Hematopoietic multipotent progenitor cell treated with erythropoietin and hydrocortisone succinate and interleukin-3 and kit ligand, for 8 days (in vitro differentiated cells): ENCODE results near the gene FOXE3.
"Not testable (repeated sequence)": the region's sequence is repeated elsewhere in the genome, so short reads cannot be mapped to it uniquely, and the experiment has no call there.

Experiments
- DNase-seq: peaks from one replicate; pipeline ENCODE4 v3.0.0-alpha.2; 2015

FOXE3 gene

GRCh38 chr1:47450606-47451005 is 34.5 kb downstream of the FOXE3 start:
- DNase-seq, result no peak

GRCh38 chr1:47452426-47452825 is 36.3 kb downstream of the FOXE3 start:
- DNase-seq, result no peak

DNA sequence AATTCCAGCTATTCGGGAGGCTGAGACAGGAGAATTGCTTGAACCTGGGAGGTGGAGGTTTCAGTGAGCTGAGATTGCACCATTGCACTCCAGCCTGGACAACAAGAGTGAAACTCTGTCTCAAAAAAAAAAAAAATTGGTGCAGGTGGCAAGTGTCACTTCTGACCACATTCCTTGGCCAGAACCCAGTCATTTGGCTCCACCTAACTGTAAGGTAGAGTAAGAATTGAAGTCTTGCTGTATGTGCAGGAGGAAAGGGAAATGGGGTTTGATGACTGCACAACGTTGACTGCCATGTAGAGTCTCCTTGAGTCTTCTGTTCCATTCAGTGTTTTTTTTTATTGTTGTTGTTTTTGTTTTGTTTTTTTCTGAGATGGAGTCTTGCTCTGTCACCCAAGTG is 37.8 kb downstream of the FOXE3 start:
- DNase-seq, result not testable (repeated sequence)

DNA sequence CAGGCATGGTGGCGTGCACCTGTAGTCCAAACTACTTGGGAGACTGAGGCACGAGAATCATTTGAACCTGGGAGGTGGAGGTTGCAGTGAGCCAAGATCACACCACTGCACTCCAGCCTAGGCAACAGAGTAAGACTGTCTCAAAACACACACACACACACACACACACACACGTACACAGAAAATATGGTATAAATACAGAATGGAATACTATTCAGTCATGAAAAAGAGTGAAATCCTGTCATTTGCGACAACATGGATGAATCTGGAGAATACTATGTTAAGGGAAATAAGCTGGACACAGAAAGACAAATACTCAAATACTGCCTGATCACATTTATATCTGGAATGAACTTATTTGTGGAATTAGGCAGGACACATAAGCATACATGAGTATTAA is 40.2 kb downstream of the FOXE3 start:
- DNase-seq, result no peak

- not testable (repeated sequence) for DNase-seq
Observed at GRCh38 chr1:47457547-47457946, 41.5 kb downstream of the FOXE3 start.

GRCh38 chr1:47459253-47459788 is 43.2 kb downstream of the FOXE3 start:
- no peak for DNase-seq

- DNase-seq, result no peak
Observed at GRCh38 chr1:47460040-47460439, 44.0 kb downstream of the FOXE3 start.

DNA sequence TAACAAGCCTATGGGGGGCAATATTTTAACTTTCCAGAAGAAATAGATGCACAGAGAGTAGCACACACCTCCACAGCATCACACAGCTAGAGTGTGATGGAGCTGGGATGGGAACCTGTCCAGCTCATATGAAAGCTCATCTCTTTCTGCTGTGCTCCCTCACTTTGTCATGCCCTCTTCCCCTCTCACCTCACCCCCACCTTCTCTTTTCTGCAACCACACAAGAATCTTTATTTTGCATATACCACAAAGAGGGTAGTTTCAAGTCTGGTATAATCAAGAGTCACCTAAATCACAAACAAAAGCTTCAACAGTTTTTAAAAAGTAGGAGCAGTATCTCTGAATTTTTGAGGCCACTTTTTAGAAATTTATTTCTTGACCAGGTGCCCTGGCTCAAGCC is 44.4 kb downstream of the FOXE3 start:
- DNase-seq, result no peak

DNA sequence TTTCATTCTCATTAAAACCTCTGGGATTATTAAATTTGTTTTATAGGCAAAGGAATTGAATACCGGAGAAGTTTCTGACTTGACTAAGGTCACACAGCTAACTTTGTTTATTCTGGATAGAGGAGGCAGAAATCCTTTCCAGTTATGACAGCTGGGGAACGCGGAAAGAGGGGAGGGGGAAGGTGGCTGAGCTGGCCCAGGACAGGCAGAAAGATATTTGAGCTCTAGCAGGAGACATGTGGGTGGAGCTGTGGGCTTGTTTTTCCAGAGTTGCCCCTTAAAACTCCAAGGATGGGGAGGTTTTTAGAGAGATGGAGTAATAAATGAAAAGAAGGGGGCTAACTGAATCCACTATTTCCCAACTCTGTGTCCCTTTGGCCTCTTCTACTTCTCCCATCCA is 49.5 kb downstream of the FOXE3 start:
- no peak for DNase-seq
